ENCODE measurements around the gene SLC35E2B.
A peak's percentile ranks its signal among the peaks of the same experiment; 100 is the strongest.
"Not testable (repeated sequence)": the region's sequence is repeated elsewhere in the genome, so short reads cannot be mapped to it uniquely, and the experiment has no call there.

The SLC35E2B gene

DNA sequence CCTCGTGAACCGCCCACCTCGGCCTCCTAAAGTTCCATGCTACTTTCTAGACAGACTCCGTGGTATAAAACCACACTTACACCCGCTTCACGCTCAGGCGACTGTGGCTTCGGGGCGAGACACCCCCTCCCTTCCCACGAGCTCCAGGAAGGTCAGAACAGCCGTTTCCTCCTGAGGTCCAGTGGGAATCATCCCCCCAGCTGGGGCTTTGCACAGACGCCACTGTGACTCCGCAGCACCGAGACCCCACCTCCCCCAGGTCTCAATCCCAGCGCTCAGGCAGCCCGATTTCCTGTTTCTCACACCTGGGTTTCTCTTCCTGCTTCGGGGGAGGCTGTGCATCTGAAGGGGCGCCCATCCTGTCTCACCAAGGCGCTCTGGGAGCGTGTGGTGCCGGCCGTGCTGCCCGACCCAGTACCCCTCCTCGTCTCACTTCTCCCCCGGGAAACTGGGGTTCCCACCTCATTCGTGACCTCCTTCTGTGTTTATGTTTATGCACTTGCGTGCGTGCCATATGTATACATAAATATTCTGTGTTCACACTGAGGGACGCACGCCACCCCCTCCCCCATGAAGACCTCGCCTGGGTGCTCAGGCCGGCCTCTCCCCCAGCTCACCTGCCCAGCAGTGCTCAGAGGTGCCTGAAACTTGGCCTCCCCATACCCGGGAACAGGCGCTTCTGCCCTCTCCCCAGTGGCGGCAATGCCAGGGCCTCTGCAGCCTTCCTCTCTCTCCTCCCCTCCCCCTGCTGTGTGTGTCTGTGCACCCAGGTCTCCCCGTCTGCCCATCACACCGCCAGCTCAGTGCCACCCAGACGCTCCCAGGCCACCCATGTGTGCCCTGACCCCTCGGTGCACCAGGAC lies 14.6 kb downstream of the SLC35E2B start:
- DNase-seq (ENCODE audit: low read depth in 3 of 3, low spot score in 1 of 3), result peak in 1 of 3 donors; percentile 43

- DNase-seq (ENCODE audit: low read depth in 3 of 3, low spot score in 1 of 3), result not testable (repeated sequence)
Measured at GRCh38 chr1:1676087-1676486, 16.5 kb downstream of the SLC35E2B start.

DNA sequence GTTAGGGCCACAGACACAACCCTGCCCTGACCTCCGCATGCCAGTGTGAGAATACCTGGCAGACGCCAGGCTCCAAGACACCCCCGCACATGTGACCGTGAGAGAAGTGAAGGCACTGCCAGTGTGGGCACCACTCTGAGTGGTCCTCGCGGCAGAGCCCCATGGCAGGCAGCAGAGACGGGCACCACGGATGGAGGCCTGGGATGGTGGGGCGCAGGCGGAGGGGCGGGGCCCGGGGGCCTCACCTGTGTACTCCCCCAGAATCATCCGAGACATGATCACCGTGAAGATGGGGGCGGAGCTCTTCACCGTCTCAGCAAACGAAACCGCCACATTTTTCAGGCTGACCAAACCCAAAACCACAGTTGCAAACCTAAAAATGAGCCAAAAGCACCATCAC lies 17.4 kb downstream of the SLC35E2B start:
- not testable (repeated sequence) for DNase-seq (ENCODE audit: low read depth in 3 of 3, low spot score in 1 of 3)

DNA sequence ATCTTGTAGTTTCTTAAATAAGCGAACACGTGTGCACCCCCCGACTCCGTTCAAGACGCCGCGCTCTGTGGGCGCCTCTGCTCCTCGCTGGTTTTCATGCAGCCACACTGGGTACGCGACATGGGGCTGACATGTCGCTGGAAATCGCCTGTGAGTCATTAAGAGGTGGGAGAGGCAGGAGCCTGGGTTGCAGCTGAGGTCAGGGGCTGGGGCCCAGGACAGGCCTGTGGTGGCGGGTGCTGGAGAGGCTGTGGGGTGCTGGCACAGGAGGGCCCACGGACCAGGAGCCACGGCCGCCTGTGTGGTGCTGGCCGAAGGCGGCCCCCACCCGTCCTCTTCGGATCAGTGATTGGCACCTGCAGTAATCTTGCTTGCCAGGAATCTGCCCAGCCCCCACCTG lies 17.8 kb downstream of the SLC35E2B start:
- DNase-seq (ENCODE audit: low read depth in 3 of 3, low spot score in 1 of 3), result not testable (repeated sequence)

DNA sequence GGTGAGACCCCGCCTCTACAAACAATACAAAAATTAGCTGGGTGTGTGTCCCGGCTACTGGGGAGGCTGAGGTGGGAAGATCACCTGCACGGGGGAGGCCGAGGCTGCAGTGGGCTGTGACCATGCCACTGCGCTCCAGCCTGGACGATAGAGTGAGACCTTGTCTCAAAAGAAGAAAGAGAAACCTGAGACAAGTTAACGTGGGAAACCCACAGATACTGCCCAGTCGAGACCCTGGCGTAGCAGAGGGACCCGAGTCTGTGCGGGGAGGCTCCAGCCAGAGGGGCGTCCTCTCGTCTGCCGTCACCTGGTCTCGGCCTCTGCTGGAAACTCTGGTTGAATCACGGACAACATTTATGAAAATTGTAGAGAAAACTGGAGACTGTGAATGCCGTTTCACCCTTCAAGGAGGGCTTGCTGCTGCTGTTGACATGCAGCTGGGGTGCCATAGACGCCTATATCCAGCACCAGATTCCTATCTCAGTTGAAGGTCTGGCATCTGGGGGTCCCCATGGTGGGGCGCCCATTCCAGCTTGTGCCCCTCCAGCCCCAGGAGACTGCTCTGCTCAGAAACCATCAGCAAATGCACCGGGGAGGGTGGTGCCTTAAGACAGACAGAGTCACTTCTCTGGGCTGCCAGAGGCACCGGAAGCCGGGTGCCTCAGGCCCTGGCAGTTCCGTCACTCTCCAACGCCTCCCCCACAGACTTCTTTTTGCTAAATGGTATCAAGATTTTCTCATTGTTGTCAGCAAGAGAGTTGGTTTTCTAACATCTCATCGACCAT lies 20.2 kb downstream of the SLC35E2B start:
- no peak for DNase-seq (ENCODE audit: low read depth in 3 of 3, low spot score in 1 of 3)

DNA sequence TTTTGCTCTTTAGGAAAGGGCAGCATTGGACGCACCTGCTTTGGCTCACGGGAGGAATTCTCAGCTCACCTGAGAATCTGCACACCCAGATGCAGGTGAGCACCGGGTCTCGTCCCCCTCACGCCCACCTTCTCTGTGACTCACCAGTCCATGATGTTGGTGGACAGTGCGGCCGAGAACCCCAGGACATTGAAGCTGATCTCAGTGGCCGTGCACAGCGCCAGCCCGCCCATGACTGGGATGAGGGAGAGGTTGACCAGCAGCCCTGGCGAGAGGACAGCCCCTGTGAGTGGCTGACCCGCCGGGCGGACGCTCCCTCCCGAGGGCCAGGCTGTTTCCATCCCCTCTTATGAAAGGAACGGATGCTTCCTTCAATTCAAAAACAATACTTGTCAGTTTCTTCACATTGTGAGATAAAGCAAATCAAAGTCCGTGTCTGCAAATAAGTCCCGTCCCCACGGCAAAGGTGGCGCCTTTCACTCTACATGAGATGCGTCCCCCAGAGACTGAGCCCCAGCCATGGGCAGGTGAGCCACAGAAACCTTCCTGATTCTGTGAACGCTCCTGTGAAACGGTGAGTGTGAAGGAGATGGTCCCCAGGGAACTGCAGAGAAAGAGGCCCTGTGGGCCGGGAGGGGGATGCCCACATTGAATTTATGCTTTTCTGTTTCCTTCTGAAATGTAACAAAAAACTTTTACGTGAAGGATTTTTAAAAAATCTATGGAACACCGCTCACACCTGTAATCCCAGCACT lies 21.1 kb downstream of the SLC35E2B start:
- no peak for DNase-seq (ENCODE audit: low read depth in 3 of 3, low spot score in 1 of 3)

DNA sequence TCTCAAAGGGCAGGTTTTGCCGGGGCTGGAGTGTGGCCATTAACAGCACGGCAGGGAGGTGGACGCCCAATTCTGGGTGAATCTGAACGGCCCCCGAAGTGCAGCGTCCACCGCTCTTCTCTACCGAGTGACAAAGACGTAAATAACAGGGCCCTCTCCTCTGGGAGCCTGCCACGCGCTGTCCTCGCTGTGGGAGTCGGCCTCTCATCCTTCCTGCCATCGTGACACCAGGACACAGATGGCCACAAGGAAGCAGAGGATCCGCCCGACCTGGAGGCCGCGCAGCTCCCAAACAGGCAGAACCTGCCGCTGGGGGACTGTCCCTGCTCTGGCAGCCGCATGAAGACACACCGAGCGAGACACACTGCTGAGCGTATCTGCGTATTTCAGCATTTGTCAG lies 21.7 kb downstream of the SLC35E2B start:
- no peak for DNase-seq (ENCODE audit: low read depth in 3 of 3, low spot score in 1 of 3)

DNA sequence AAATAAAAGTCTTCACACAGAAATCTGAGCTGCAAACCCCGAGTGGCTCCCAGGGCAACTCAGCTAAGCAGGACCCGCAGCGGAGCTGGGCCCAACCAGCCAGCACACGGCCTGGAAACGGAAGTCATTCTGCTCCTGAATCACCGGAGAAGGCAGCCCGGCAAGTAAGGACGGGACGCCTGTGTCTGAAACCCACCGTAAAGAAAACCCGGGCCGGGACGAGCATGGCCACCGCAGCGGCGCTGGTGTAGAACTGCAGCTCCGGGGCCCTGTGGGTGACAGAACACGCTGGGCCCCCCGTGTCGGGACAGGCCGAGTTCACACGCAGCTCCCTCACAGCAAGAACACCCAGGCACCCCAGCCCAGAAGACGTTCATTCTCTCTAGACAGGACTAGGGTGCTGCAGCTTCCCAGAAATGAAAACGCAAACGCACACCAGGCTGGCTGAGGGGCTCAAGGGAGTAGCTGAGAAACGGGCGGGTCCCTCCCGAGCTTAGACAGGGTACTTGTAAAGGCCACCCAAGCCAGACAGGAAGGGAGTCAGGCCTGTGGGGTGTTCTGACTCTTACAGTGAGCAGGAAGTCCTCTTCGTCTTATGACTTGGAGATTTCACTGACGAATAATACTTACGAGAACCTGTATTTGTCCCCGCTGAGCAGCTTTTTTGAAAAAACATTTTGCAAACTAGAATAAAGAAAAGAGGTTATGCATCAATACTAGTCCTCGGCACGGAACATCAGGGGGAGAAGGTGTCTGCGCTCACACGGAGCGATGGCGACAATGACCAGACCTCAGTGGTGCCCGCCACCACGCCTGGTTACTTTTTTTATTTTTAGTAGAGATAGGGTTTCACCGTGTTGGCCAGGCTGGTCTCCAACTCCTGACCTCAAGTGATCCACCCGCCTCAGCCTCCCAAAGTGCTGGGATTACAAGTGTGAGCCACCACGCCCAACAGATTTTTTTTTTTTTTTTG lies 22.8 kb downstream of the SLC35E2B start:
- no peak for DNase-seq (ENCODE audit: low read depth in 3 of 3, low spot score in 1 of 3)

GRCh38 chr1:1666526-1666925 lies 26.1 kb downstream of the SLC35E2B start:
- no peak for DNase-seq (ENCODE audit: low read depth in 3 of 3, low spot score in 1 of 3)

- no peak for DNase-seq (ENCODE audit: low read depth in 3 of 3, low spot score in 1 of 3)
Measured at GRCh38 chr1:1665815-1666251, 26.8 kb downstream of the SLC35E2B start.

- DNase-seq (ENCODE audit: low read depth in 3 of 3, low spot score in 1 of 3), result no peak
Measured at GRCh38 chr1:1664941-1665814, 27.4 kb downstream of the SLC35E2B start.

- not testable (repeated sequence) for DNase-seq (ENCODE audit: low read depth in 3 of 3, low spot score in 1 of 3)
Measured at GRCh38 chr1:1664318-1664717, 28.3 kb downstream of the SLC35E2B start.

DNA sequence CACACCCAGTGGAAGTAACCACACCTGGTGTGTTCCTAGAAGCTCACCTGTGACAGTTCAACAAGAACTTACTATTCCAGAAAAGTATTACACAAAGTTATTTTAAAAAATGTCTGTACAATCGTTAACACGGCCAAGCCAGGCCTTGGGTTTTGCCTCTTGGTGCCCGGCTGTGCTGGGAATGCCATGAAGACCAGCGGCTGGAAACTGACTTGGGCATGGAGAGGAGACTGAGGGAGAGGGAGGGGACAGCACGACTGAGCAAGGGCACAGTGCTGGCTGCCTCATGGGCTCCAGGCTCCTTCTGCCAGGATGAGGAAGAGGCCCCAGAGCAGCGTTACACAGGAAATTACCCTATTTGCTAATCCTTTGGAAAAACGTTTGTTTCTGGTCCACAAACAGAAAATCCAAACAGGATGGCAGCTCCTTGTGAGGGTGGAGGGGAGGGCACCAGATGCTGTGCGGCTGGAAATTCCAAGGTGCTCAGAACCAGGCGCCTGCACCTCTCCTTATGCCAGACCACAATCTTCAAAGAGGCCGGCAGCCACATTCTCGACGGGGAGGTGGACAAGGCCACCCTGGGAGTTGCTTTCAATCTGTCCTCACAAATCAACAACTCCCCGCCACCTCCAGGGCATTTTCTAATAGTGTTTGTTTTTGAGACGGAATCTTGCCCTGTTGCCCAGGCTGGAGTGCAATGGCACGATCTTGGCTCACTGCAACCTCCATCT lies 29.6 kb downstream of the SLC35E2B start:
- not testable (repeated sequence) for DNase-seq (ENCODE audit: low read depth in 3 of 3, low spot score in 1 of 3)

DNA sequence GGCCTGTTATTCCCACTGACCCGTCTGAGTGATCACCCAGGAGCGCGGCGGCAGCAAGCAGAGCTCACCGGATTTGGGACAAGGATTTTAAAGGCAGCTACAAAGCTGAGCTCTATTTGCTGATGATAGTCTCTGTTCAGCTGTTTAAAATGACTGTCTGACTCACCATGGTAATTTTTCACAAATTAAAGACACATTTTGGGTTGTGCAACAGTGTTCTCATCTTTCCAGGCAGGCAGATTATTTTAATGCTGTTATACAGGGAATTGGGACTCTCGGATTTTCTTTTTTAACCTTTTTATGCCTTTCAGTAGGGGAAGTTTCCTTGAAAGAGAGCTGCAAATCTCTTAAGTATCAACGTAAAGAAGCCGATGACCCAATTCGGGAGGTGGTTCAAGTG lies 30.2 kb downstream of the SLC35E2B start:
- DNase-seq (ENCODE audit: low read depth in 3 of 3, low spot score in 1 of 3), result not testable (repeated sequence)

DNA sequence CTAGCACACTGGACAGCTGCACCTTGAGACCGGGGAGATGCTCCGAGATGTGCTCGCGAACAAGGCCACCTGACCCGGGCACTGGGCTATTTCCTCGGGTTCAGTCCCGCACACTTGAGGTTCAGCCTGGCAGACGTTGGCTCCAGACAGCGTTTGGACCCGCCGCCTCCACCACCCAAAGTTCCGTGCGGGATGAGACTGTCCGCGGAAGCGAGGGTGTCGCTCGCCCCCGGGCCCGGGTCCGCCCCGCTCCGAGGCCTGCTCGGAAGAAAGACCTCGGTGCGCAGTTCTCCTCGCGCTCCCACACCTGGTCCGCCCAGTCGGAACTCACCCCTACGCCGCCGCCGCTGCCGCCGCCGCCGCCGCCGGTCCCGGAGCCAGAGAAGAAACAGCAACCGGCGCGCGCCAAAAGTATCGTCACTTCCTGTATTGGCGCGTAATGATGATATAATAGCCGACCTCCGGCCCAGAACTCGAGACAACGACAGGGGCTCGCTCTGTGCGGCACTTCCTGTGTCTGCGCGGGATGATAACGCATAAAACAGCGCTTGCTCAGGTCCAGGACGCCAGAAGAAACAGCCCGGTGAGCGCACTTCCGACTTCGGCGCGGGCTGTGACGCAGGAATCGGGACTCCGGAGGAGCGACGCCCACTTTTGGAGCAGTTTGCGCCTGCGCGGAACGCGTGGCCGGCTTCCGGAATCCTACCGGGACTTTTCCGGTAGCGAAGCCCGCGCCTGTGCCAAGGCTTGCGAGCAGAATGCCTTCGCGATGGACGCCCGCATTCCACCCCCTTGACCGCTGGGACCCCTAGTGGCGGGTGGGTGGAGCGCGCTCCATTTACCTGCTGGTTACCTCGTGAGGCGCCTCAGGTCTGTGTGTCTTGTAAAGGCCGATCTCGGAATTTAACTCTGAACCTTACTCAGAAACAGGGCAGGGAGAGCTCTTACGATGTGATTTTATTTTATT lies 33.7 kb downstream of the SLC35E2B start, which contains the start of gene CDK11B:
TSS of gene CDK11B (minus strand) at position 422 of the 967 bp plus-strand sequence. CDS start 1,519 bp downstream, outside the sequence.
- peak; percentile 92 to 98 (median 96) for DNase-seq (ENCODE audit: low read depth in 3 of 3, low spot score in 1 of 3)

DNA sequence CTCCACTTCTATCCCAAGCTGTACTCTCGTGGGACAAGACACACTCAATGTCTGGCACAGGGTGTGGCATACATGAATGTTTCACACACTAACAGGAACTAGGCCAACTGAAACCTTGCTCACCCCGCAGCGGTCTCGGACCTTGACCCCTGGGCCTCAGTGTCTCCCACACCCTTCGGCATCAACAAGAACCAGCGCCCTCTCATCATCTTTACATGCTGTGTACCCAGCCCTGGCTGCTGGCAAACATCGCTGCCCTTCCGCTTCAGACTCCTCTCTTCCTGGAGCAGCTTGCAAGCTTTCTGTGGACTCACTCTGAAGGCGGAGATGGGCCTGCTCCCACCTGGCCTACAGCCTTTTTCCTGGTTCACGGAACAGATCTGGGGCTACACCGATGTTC lies 44.3 kb downstream of the SLC35E2B start:
- not testable (repeated sequence) for DNase-seq (ENCODE audit: low read depth in 3 of 3, low spot score in 1 of 3)

- DNase-seq (ENCODE audit: low read depth in 3 of 3, low spot score in 1 of 3), result not testable (repeated sequence)
Measured at GRCh38 chr1:1647567-1648241, 44.9 kb downstream of the SLC35E2B start.
